Urinary bladder (tissue), 4 donors: ENCODE data around the gene APP. TPM values are rescaled to one million over a fixed set of nuclear protein-coding genes. Genes with fewer than 3 reads are reported as not detected.

ENCODE experiments used
- DNase-seq: peaks from one replicate; pipeline ENCODE4 v3.0.0-alpha.2; 2015; ENCODE audit errors: extremely low spot score
- H3K27ac ChIP-seq: one replicate; pipeline ENCODE4 v1.5.1; 2013; ENCODE audit warnings: low read depth, mild to moderate bottlenecking, moderate library complexity
- H3K36me3 ChIP-seq: one replicate; pipeline ENCODE4 v1.6.1; 2013; ENCODE audit warnings: mild to moderate bottlenecking, moderate library complexity; ENCODE audit not compliant: insufficient read depth
- H3K4me1 ChIP-seq: one replicate; pipeline ENCODE4 v1.6.1; 2013; ENCODE audit warnings: mild to moderate bottlenecking, moderate library complexity; ENCODE audit not compliant: insufficient read depth
- H3K4me3 ChIP-seq: one replicate; pipeline ENCODE4 v1.5.1; 2013; ENCODE audit warnings: low read depth, low read length
- WGBS: extraction: QIAGEN DNeasy Blood & Tissue Kit; methylation state at CpG from one replicate; pipeline ENCODE4 v1.1.7; 2013; 5-methylcytosine and 5-hydroxymethylcytosine counted together
- polyA plus RNA-seq: library from polyadenylated mRNA; stranded (reverse); fragments of 200-250 nt; gene quantifications from one replicate; pipeline ENCODE4 v1.2.3, GENCODE V29; 2013
- total RNA-seq: library from RNA; depleted of rRNA; stranded (reverse); fragments of >200 nt; gene quantifications from one replicate; pipeline ENCODE4 v1.2.3, GENCODE V29; 2014
- donor health status: healthy with polysubstance abuse.
- donor health status: healthy.

APP gene
- total and polyA plus RNA-seq, 2 donors, result 269 to 469 TPM

GRCh38 chr21:25916226-25916625 is 254.3 kb downstream of the APP start:
- DNase-seq, result no peak
- WGBS, result 95% methylated on average over 6 of the region's 6 CpGs
- no peaks in the 10 kb centered on the region for H3K4me1 ChIP-seq
- H3K36me3 ChIP-seq, result no peaks in the 10 kb centered on the region
- H3K27ac ChIP-seq, result no peak overlapping the region
- no peak overlapping the region for H3K4me3 ChIP-seq

- no peak for DNase-seq
- no peaks in the 10 kb centered on the region for H3K4me1 ChIP-seq
- H3K36me3 ChIP-seq, result no peaks in the 10 kb centered on the region
- no peak overlapping the region for H3K4me3 ChIP-seq
- no peak overlapping the region for H3K27ac ChIP-seq
- 83% methylated on average over 3 of the region's 3 CpGs for WGBS
Measured at GRCh38 chr21:25913479-25913878, 257.1 kb downstream of the APP start.

GRCh38 chr21:25912402-25912746 is 258.2 kb downstream of the APP start:
- WGBS, result 82% methylated on average over 2 of the region's 2 CpGs
- Histone ChIP-seq H3K27ac (no peak overlapping the region), H3K36me3 (no peaks in the 10 kb centered on the region), H3K4me1 (no peaks in the 10 kb centered on the region), H3K4me3 (no peak overlapping the region)
- DNase-seq, result no peak

- Histone ChIP-seq H3K27ac (no peak overlapping the region), H3K4me1 (no peaks in the 10 kb centered on the region), H3K4me3 (no peak overlapping the region), H3K36me3 (no peaks in the 10 kb centered on the region)
- whole genome bisulfite sequencing, result 77% methylated on average over 20 of the region's 20 CpGs
- no peak for DNase-seq
Measured at GRCh38 chr21:25911730-25912401, 258.7 kb downstream of the APP start.

GRCh38 chr21:25910809-25911208 is 259.8 kb downstream of the APP start:
- no peak for DNase-seq
- H3K27ac ChIP-seq, result no peak overlapping the region
- no peak overlapping the region for H3K4me3 ChIP-seq
- whole genome bisulfite sequencing, result 94% methylated on average over 1 of the region's 1 CpG
- H3K4me1 ChIP-seq, result no peaks in the 10 kb centered on the region
- H3K36me3 ChIP-seq, result no peaks in the 10 kb centered on the region

GRCh38 chr21:25909341-25909740 is 261.2 kb downstream of the APP start:
- DNase-seq, result no peak
- WGBS, result 92% methylated on average over 5 of the region's 5 CpGs

GRCh38 chr21:25908495-25908894 is 262.1 kb downstream of the APP start:
- Histone ChIP-seq H3K4me1 (no peaks in the 10 kb centered on the region), H3K27ac (no peak overlapping the region), H3K36me3 (no peaks in the 10 kb centered on the region), H3K4me3 (no peak overlapping the region)
- no peak for DNase-seq
- WGBS, result 51% methylated on average over 5 of the region's 5 CpGs

More at GRCh38 chr21:25909341-25909740, 261.2 kb downstream of the APP start:
- no peaks in the 10 kb centered on the region for H3K36me3 ChIP-seq
- no peak overlapping the region for H3K4me3 ChIP-seq
- no peaks in the 10 kb centered on the region for H3K4me1 ChIP-seq
- H3K27ac ChIP-seq, result no peak overlapping the region

- Histone ChIP-seq H3K36me3 (no peaks in the 10 kb centered on the region), H3K4me3 (no peak overlapping the region), H3K27ac (no peak overlapping the region), H3K4me1 (no peaks in the 10 kb centered on the region)
- DNase-seq, result no peak
- 14% methylated on average over 3 of the region's 3 CpGs for WGBS
Measured at GRCh38 chr21:25907573-25908275, 262.8 kb downstream of the APP start.

GRCh38 chr21:25906587-25906986 is 264.0 kb downstream of the APP start:
- H3K27ac ChIP-seq, result no peak overlapping the region
- no peaks in the 10 kb centered on the region for H3K36me3 ChIP-seq
- H3K4me3 ChIP-seq, result no peak overlapping the region
- no peaks in the 10 kb centered on the region for H3K4me1 ChIP-seq
- WGBS, result 94% methylated on average over 7 of the region's 7 CpGs
- no peak for DNase-seq

GRCh38 chr21:25905126-25905525 is 265.4 kb downstream of the APP start:
- no peak for DNase-seq
- H3K27ac ChIP-seq, result no peak overlapping the region
- 62% methylated on average over 6 of the region's 6 CpGs for WGBS
- no peak overlapping the region for H3K4me3 ChIP-seq
- no peaks in the 10 kb centered on the region for H3K36me3 ChIP-seq
- H3K4me1 ChIP-seq, result no peaks in the 10 kb centered on the region

- Histone ChIP-seq H3K36me3 (no peaks in the 10 kb centered on the region), H3K4me3 (no peak overlapping the region), H3K4me1 (no peaks in the 10 kb centered on the region), H3K27ac (no peak overlapping the region)
- WGBS, result 88% methylated on average over 1 of the region's 1 CpG
- no peak for DNase-seq
Measured at GRCh38 chr21:25904044-25904695, 266.4 kb downstream of the APP start.

- 85% methylated on average over 5 of the region's 5 CpGs for WGBS
Measured at GRCh38 chr21:25903607-25904006, 267.0 kb downstream of the APP start.

GRCh38 chr21:25901330-25901979 is 269.1 kb downstream of the APP start:
- Histone ChIP-seq H3K36me3 (peaks cover 4% of the 10 kb centered on the region), H3K4me1 (no peaks in the 10 kb centered on the region), H3K4me3 (no peak overlapping the region), H3K27ac (no peak overlapping the region)
- 64% methylated on average over 2 of the region's 2 CpGs for WGBS
- DNase-seq, result no peak

More at GRCh38 chr21:25903607-25904006, 267.0 kb downstream of the APP start:
- Histone ChIP-seq H3K27ac (no peak overlapping the region), H3K4me1 (no peaks in the 10 kb centered on the region), H3K4me3 (no peak overlapping the region), H3K36me3 (no peaks in the 10 kb centered on the region)
- DNase-seq, result no peak

- no peak overlapping the region for H3K27ac ChIP-seq
- WGBS, result 87% methylated on average over 3 of the region's 3 CpGs
Measured at GRCh38 chr21:25898671-25899070, 271.9 kb downstream of the APP start.

More at GRCh38 chr21:25898671-25899070, 271.9 kb downstream of the APP start:
- Histone ChIP-seq H3K4me3 (no peak overlapping the region), H3K4me1 (no peaks in the 10 kb centered on the region), H3K36me3 (peaks cover 8% of the 10 kb centered on the region)
- no peak for DNase-seq
